Measurements from ENCODE around the gene NOL4L.

The NOL4L gene

GRCh38 chr20:32544260-32544722 is 40.8 kb downstream of the NOL4L start:
- TF ChIP-seq ZNF8 (CRISPR knock-in tag; IDR thresholded peaks at IDR 0.05) (no peak), TOX (CRISPR knock-in tag; IDR thresholded peaks at IDR 0.05; ENCODE audit: borderline replicate concordance) (no peak), TSHZ2 (CRISPR knock-in tag; IDR thresholded peaks at IDR 0.05) (no peak), ARNTL (CRISPR knock-in tag; IDR thresholded peaks at IDR 0.05; ENCODE audit: borderline replicate concordance, low read depth) (no peak), CREB5 (CRISPR knock-in tag; IDR thresholded peaks at IDR 0.05; ENCODE audit: low read depth) (no peak), ZNF70 (CRISPR knock-in tag; IDR thresholded peaks at IDR 0.05) (no peak), PATZ1 (CRISPR knock-in tag; IDR thresholded peaks at IDR 0.05; ENCODE audit: borderline replicate concordance) (no peak), OSR1 (CRISPR knock-in tag; IDR thresholded peaks at IDR 0.05) (no peak), POU6F1 (CRISPR knock-in tag; IDR thresholded peaks at IDR 0.05; ENCODE audit: borderline replicate concordance, low read depth) (no peak), ISL1 (CRISPR knock-in tag; IDR thresholded peaks at IDR 0.05) (no peak), BACH2 (CRISPR knock-in tag; IDR thresholded peaks at IDR 0.05; ENCODE audit: borderline replicate concordance) (no peak), GLIS3 (CRISPR knock-in tag; IDR thresholded peaks at IDR 0.05) (no peak), RARB (CRISPR knock-in tag; IDR thresholded peaks at IDR 0.05) (no peak)
- no peak for ATAC-seq

- no peak for ATAC-seq
These were observed 41.4 kb downstream of the NOL4L start for GRCh38 chr20:32543570-32544259.

GRCh38 chr20:32542259-32542615 is 42.9 kb downstream of the NOL4L start:
- ATAC-seq, result no peak
- TF ChIP-seq OSR1 (CRISPR knock-in tag; IDR thresholded peaks at IDR 0.05) (no peak), ZNF565 (CRISPR knock-in tag; conservative IDR thresholded peaks at IDR 0.05; ENCODE audit: low read depth) (no peak), BACH2 (CRISPR knock-in tag; IDR thresholded peaks at IDR 0.05; ENCODE audit: borderline replicate concordance) (no peak), GLIS3 (CRISPR knock-in tag; IDR thresholded peaks at IDR 0.05) (no peak), POU6F1 (CRISPR knock-in tag; IDR thresholded peaks at IDR 0.05; ENCODE audit: borderline replicate concordance, low read depth) (no peak), CSRNP3 (CRISPR knock-in tag; IDR thresholded peaks at IDR 0.05) (no peak), TSHZ2 (CRISPR knock-in tag; IDR thresholded peaks at IDR 0.05) (no peak), PPARA (CRISPR knock-in tag; IDR thresholded peaks at IDR 0.05; ENCODE audit: borderline replicate concordance) (no peak)

More at GRCh38 chr20:32543570-32544259, 41.4 kb downstream of the NOL4L start:
- TF ChIP-seq CREB5 (CRISPR knock-in tag; IDR thresholded peaks at IDR 0.05; ENCODE audit: low read depth) (no peak), ZFP3 (CRISPR knock-in tag; IDR thresholded peaks at IDR 0.05) (no peak), ESRRG (CRISPR knock-in tag; IDR thresholded peaks at IDR 0.05) (no peak), ZC3H10 (CRISPR knock-in tag; IDR thresholded peaks at IDR 0.05) (no peak)

Measured in SK-N-SH treated with all-trans-retinoic acid at 6 μM for 48 hours (cell line).